Upper lobe of left lung (tissue), 6 donors: Measurements from ENCODE around the gene THAP2. TPM values are rescaled to one million over a fixed set of nuclear protein-coding genes. Genes with fewer than 3 reads are reported as not detected.

Experiments used
- ATAC-seq, 2 donors: fragments of 200-7000 bp; cut with Tn5 transposase; one replicate each; pipeline ENCODE4 v1.9.1; 2022; ENCODE audit warnings: mild to moderate bottlenecking in 2 of 2, moderate library complexity in 2 of 2; ENCODE audit not compliant: low FRiP score in 2 of 2
- DNase-seq, 2 donors: peaks; one replicate each; pipeline ENCODE4 v3.0.0-alpha.2; 2019 to 2020
- H3K27ac ChIP-seq, 4 donors: fragments of 200-600 bp; sonication (generic); one replicate each; pipeline ENCODE4 v1.5.1; 2016 to 2019
- H3K27me3 ChIP-seq, 4 donors: fragments of 200-600 bp; sonication (generic); one replicate each; pipeline ENCODE4 v1.5.1; 2017 to 2019
- H3K36me3 ChIP-seq, 4 donors: fragments of 200-600 bp; sonication (generic); one replicate each; pipeline ENCODE4 v1.5.1; 2016 to 2019
- H3K4me1 ChIP-seq, 4 donors: fragments of 200-600 bp; sonication (generic); one replicate each; pipeline ENCODE4 v1.5.1; 2018 to 2019
- H3K4me3 ChIP-seq, 4 donors: fragments of 200-600 bp; sonication (generic); one replicate each; pipeline ENCODE4 v1.5.1; 2017 to 2019; ENCODE audit warnings: mild to moderate bottlenecking in 2 of 4, moderate library complexity in 1 of 4
- H3K9me3 ChIP-seq, 4 donors: fragments of 200-600 bp; sonication (generic); one replicate each; pipeline ENCODE4 v1.5.1; 2018 to 2019
- CTCF ChIP-seq, 6 experiments: fragments of 450-650 bp in 4 of 6; fragments of 200-600 bp in 2 of 6; sonication (generic) in 2 of 6; IDR thresholded peaks; one replicate each; pipeline ENCODE4 v1.5.1; 2016 to 2019; ENCODE audit warnings: antibody characterized with exemption in 6 of 6
- EP300 ChIP-seq, 4 donors: sonication (generic); formaldehyde crosslinking; IDR thresholded peaks; one replicate each; pipeline ENCODE4 v1.5.1; 2017; ENCODE audit warnings: antibody characterized with exemption in 4 of 4, control low read depth in 2 of 4
- POLR2A ChIP-seq, 4 donors: fragments of 450-650 bp; IDR thresholded peaks; one replicate each; pipeline ENCODE4 v1.5.1; 2016 to 2017; ENCODE audit warnings: antibody characterized with exemption in 4 of 4, mild to moderate bottlenecking in 2 of 4
- POLR2AphosphoS5 ChIP-seq, 2 donors: sonication (generic); formaldehyde crosslinking; IDR thresholded peaks; one replicate each; pipeline ENCODE4 v1.5.1; 2017; ENCODE audit warnings: antibody characterized with exemption in 2 of 2
- WGBS, 2 donors: methylation state at CpG; one replicate each; pipeline ENCODE4 v1.1.5; 2017 to 2018; 5-methylcytosine and 5-hydroxymethylcytosine counted together
- total RNA-seq, 6 donors: library from RNA; depleted of rRNA in 4 of 6; stranded (reverse); fragments of >200 nt in 4 of 6; gene quantifications; one replicate each; pipeline versions ENCODE4 v1.1.0 to v1.2.1, GENCODE V29; 2016 to 2021
- donor health status: DM: no; HTN: no; CAD: no; lungs with moderate emphysema.
- donor health status: DM: no; HTN: yes; CAD: no; lungs with severe emphysema.

THAP2 gene
- total RNA-seq, 6 donors from 2014 or later, result 2.1 to 5.0 (median 3.6) TPM

- Histone ChIP-seq H3K27ac (no peak overlapping the region), H3K4me1 (peaks cover 3 to 29% (median 22%) of the 10 kb centered on the region in 4 donors), H3K36me3 (peaks cover 4 to 79% (median 18%) of the 10 kb centered on the region in 4 donors), H3K4me3 (no peak overlapping the region), H3K9me3 (no peaks in the 10 kb centered on the region), H3K27me3 (no peaks in the 10 kb centered on the region)
- TF ChIP-seq CTCF (IDR thresholded peaks at IDR 0.05), result no peak
- no peak for TF ChIP-seq POLR2AphosphoS5 (IDR thresholded peaks at IDR 0.05)
- no peak for TF ChIP-seq EP300 (IDR thresholded peaks at IDR 0.05)
- TF ChIP-seq POLR2A (IDR thresholded peaks at IDR 0.05), result no peak
- DNase-seq (no peak), ATAC-seq (no peak)
- WGBS, 2 donors, result 40 to 49% methylated on average over 1 of the region's 1 CpG
Observed at GRCh38 chr12:71655495-71655894, 8.6 kb upstream of the THAP2 start.

- 97 to 100% methylated on average over 1 of the region's 1 CpG for WGBS, 2 donors
- TF ChIP-seq CTCF (IDR thresholded peaks at IDR 0.05) (no peak), EP300 (IDR thresholded peaks at IDR 0.05) (no peak), POLR2A (IDR thresholded peaks at IDR 0.05) (no peak), POLR2AphosphoS5 (IDR thresholded peaks at IDR 0.05) (no peak)
- H3K27ac ChIP-seq, result no peak overlapping the region
- H3K9me3 ChIP-seq, result no peaks in the 10 kb centered on the region
- H3K27me3 ChIP-seq, result no peaks in the 10 kb centered on the region
- ATAC-seq (no peak), DNase-seq (no peak)
- H3K4me3 ChIP-seq, result no peak overlapping the region
- peaks cover 4 to 79% (median 18%) of the 10 kb centered on the region in 4 donors for H3K36me3 ChIP-seq
- peaks cover 7 to 29% (median 26%) of the 10 kb centered on the region in 4 donors for H3K4me1 ChIP-seq
Observed at GRCh38 chr12:71655907-71656306, 8.2 kb upstream of the THAP2 start.

GRCh38 chr12:71656740-71657139 is 7.4 kb upstream of the THAP2 start:
- Histone ChIP-seq H3K9me3 (no peaks in the 10 kb centered on the region), H3K27me3 (no peaks in the 10 kb centered on the region), H3K4me1 (peaks cover 15 to 36% (median 33%) of the 10 kb centered on the region in 4 donors), H3K4me3 (no peak overlapping the region), H3K27ac (no peak overlapping the region), H3K36me3 (peaks cover 4 to 76% (median 18%) of the 10 kb centered on the region in 4 donors)
- WGBS, 2 donors, result 67 to 72% methylated on average over 3 of the region's 3 CpGs
- no peak for DNase-seq
- TF ChIP-seq EP300 (IDR thresholded peaks at IDR 0.05), result no peak
- TF ChIP-seq POLR2AphosphoS5 (IDR thresholded peaks at IDR 0.05), result no peak
- no peak for TF ChIP-seq POLR2A (IDR thresholded peaks at IDR 0.05)
- no peak for TF ChIP-seq CTCF (IDR thresholded peaks at IDR 0.05)
- ATAC-seq, result no peak

GRCh38 chr12:71661977-71662530 is 2.0 kb upstream of the THAP2 start:
- TF ChIP-seq POLR2AphosphoS5 (IDR thresholded peaks at IDR 0.05), result no peak
- no peak for TF ChIP-seq POLR2A (IDR thresholded peaks at IDR 0.05)
- TF ChIP-seq EP300 (IDR thresholded peaks at IDR 0.05), result no peak
- no peak for TF ChIP-seq CTCF (IDR thresholded peaks at IDR 0.05)
- peak overlapping the region; percentile 96 to 99 (median 99) for H3K27ac ChIP-seq
- no peak for ATAC-seq
- DNase-seq, result no peak
- H3K9me3 ChIP-seq, result no peaks in the 10 kb centered on the region
- 5 to 6% methylated on average over 8 of the region's 8 CpGs for WGBS, 2 donors
- H3K4me3 ChIP-seq, result peak overlapping the region; percentile 66 to 91 (median 90)
- no peaks in the 10 kb centered on the region for H3K27me3 ChIP-seq
- H3K36me3 ChIP-seq, result peaks cover 4 to 32% (median 18%) of the 10 kb centered on the region in 4 donors
- peaks cover 26 to 42% (median 28%) of the 10 kb centered on the region in 4 donors for H3K4me1 ChIP-seq
